K562 (cell line): ENCODE data around the gene CDKN2D. TPM values are rescaled to one million over a fixed set of nuclear protein-coding genes. Genes with fewer than 3 reads are reported as not detected.

Experiments
- MCM5 ChIP-seq: fragments of 450-650 bp; IDR thresholded peaks from 2 replicates; pipeline ENCODE4 v1.6.1; 2016; ENCODE audit warnings: low read depth
- NBN ChIP-seq: fragments of 450-650 bp; IDR thresholded peaks from 2 replicates; pipeline ENCODE4 v1.6.1; 2016; ENCODE audit warnings: low read depth, mild to moderate bottlenecking
- POLR2AphosphoS5 ChIP-seq: IDR thresholded peaks from 2 replicates; pipeline ENCODE4 v1.6.1; 2011; ENCODE audit warnings: mild to moderate bottlenecking, low read depth, low read length, moderate library complexity; ENCODE audit not compliant: control insufficient read depth, insufficient read depth
- SAP30 ChIP-seq: fragments of 200-600 bp; sonication (generic); IDR thresholded peaks from 2 replicates; pipeline ENCODE4 v1.6.1; 2012; ENCODE audit warnings: borderline replicate concordance, low read depth, mild to moderate bottlenecking, moderate library complexity, low read length, control low read depth, inconsistent platforms; ENCODE audit not compliant: insufficient read depth, poor library complexity, severe bottlenecking
- TBL1XR1 ChIP-seq, 2 experiments: IDR thresholded peaks; 2 replicates each; pipeline ENCODE4 v1.6.1; 2012; ENCODE audit warnings: improper control_type of control experiment in 2 of 2, low read length in 2 of 2, mild to moderate bottlenecking in 1 of 2
- TSC22D4 ChIP-seq: fragments of 450-650 bp; IDR thresholded peaks from 2 replicates; pipeline ENCODE4 v1.6.1; 2016; ENCODE audit warnings: missing genetic modification characterization, missing biosample characterization, control low read depth
- ZNF184 ChIP-seq: sonication (generic); formaldehyde crosslinking; IDR thresholded peaks from 2 replicates; pipeline ENCODE4 v1.5.0; 2020; ENCODE audit warnings: missing genetic modification reagents
- ZNF586 ChIP-seq: fragments of 450-650 bp; formaldehyde crosslinking; conservative IDR thresholded peaks from 2 replicates; pipeline ENCODE4 v1.4.0; 2020; ENCODE audit warnings: mild to moderate bottlenecking, moderate library complexity
- ZNF668 ChIP-seq: fragments of 250-450 bp; sonication (Bioruptor Pico); IDR thresholded peaks from 2 replicates; pipeline ENCODE4 v1.8.0; 2022; ENCODE audit warnings: mild to moderate bottlenecking, inconsistent platforms
- polyA plus RNA-seq, 8 experiments: library from polyadenylated mRNA; depleted of rRNA in 4 of 8; stranded (reverse) in 5 of 8; unstranded in 3 of 8; fragments of >200 nt; fragmentation: Nextera tagmentation in 2 of 8; fragmentation: Illumina TruSeq in 1 of 8; extraction: Ambion mirVana in 2 of 8; extraction: Trizol in 1 of 8; gene quantifications; 2 replicates each; pipeline versions ENCODE4 v1.2.1 to v1.2.3, GENCODE V29; 2011 to 2014; ENCODE audit warnings: inconsistent platforms in 1 of 8, missing spikeins in 1 of 8
- total RNA-seq, 7 experiments: library from RNA; depleted of rRNA in 6 of 7; stranded (reverse); fragments of >200 nt in 6 of 7; fragmentation: Illumina TruSeq in 2 of 7; extraction: Trizol in 2 of 7; gene quantifications; 2 replicates each; pipeline versions ENCODE4 v1.2.1 to v1.2.3, GENCODE V29; 2011 to 2021; ENCODE audit warnings: low replicate concordance in 1 of 7
- TF ChIP-seq, protein P1 (sequence below), 2 experiments: fragments of 450-650 bp; conservative IDR thresholded peaks; 2 replicates each; pipeline ENCODE4 v1.6.1; 2017; ENCODE audit warnings: mild to moderate bottlenecking in 2 of 2, moderate library complexity in 2 of 2
- TF ChIP-seq, protein P2 (sequence below): sonication (generic); formaldehyde crosslinking; IDR thresholded peaks from 2 replicates; pipeline ENCODE4 v1.8.1; 2022; ENCODE audit warnings: missing genetic modification reagents

Gene CDKN2D
- total and polyA plus RNA-seq, 9 of the 15 experiments (the other 6 are each of a cell fraction or from before 2014, with no cell fraction given), result 0.41 to 8.2 (median 3.7) TPM

DNA sequence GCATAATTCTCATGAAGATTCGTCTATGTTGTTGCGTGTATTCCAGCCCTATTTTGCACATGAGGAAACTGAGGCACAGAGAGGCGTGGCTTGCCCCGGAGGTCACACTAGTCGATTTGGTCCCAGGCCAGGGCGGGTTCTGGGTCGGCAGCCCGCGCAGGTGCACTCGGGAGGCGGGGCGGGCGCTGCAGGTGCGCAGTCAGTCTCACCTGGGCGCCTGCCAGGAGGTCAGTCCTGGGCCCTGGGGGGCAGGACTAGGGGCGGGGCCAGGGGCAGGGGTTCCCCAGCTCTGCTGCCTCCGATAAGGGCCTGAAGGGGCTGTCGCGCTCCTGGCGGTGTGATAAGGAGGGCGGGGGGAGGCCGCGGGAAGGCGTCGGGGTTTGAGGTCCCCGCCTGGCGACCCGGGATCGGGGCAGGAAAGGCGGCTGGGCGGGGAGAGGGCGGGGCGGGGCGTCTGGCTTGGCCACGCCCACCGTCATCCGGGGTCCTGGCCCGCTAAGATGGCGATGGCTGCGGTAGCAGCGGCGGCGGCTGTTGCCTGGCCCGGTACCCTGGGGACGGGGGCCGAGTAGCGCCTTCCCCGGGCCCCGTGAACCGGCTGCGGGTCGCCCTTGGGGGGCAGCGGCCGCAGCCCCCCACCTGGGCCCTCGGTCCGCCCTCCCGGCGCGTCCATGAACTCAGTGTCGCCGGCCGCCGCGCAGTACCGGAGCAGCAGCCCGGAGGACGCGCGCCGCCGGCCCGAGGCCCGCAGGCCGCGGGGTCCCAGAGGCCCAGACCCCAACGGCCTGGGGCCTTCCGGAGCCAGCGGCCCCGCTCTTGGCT is 25.1 kb downstream of the CDKN2D start, which contains the start of gene ATG4D (continued):
- TF ChIP-seq MCM5, result no peak
- TF ChIP-seq POLR2AphosphoS5, result peak; percentile 94
- TF ChIP-seq SAP30, result no peak
- TF ChIP-seq TBL1XR1 (IDR thresholded peaks at IDR 0.05; ENCODE audit: low read length in 2 of 2), result peak in 1 of 2 experiments; percentile 82; a peak in 1 of 4 replicates
- TF ChIP-seq, protein P1, sequence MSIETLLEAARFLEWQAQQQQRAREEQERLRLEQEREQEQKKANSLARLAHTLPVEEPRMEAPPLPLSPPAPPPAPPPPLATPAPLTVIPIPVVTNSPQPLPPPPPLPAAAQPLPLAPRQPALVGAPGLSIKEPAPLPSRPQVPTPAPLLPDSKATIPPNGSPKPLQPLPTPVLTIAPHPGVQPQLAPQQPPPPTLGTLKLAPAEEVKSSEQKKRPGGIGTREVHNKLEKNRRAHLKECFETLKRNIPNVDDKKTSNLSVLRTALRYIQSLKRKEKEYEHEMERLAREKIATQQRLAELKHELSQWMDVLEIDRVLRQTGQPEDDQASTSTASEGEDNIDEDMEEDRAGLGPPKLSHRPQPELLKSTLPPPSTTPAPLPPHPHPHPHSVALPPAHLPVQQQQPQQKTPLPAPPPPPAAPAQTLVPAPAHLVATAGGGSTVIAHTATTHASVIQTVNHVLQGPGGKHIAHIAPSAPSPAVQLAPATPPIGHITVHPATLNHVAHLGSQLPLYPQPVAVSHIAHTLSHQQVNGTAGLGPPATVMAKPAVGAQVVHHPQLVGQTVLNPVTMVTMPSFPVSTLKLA (conservative IDR thresholded peaks at IDR 0.05), result peak in 1 of 2 experiments; percentile 66; a peak in 2 of 4 replicates
- TF ChIP-seq ZNF586 (CRISPR knock-in tag), result no peak
- TF ChIP-seq, protein P2, sequence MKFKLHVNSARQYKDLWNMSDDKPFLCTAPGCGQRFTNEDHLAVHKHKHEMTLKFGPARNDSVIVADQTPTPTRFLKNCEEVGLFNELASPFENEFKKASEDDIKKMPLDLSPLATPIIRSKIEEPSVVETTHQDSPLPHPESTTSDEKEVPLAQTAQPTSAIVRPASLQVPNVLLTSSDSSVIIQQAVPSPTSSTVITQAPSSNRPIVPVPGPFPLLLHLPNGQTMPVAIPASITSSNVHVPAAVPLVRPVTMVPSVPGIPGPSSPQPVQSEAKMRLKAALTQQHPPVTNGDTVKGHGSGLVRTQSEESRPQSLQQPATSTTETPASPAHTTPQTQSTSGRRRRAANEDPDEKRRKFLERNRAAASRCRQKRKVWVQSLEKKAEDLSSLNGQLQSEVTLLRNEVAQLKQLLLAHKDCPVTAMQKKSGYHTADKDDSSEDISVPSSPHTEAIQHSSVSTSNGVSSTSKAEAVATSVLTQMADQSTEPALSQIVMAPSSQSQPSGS (CRISPR knock-in tag), result no peak
- no peak for TF ChIP-seq TSC22D4 (tag)
- no peak for TF ChIP-seq ZNF668
- TF ChIP-seq ZNF184 (CRISPR knock-in tag), result no peak
- 0 out of 2 replicates have a peak, but pooled peaks have one; percentile 35 for TF ChIP-seq NBN
